Endodermal cell (in vitro differentiated cells): Measurements from ENCODE around the gene NARS2. TPM values are rescaled to one million over a fixed set of nuclear protein-coding genes. Genes with fewer than 3 reads are reported as not detected.

ENCODE experiments used
- DNase-seq: peaks from one replicate; pipeline ENCODE4 v3.0.0-alpha.2; 2017
- H3K27ac ChIP-seq: 2 replicates; pipeline ENCODE4 v1.5.1; 2013; ENCODE audit warnings: mild to moderate bottlenecking, low read depth, low read length, moderate library complexity
- H3K27me3 ChIP-seq: 2 replicates; pipeline ENCODE4 v1.6.1; 2013; ENCODE audit warnings: mild to moderate bottlenecking, low read length, moderate library complexity; ENCODE audit not compliant: insufficient read depth, control insufficient read depth, poor library complexity, severe bottlenecking
- H3K36me3 ChIP-seq: 2 replicates; pipeline ENCODE4 v1.7.0; 2013; ENCODE audit warnings: mild to moderate bottlenecking, low read length, moderate library complexity; ENCODE audit not compliant: control insufficient read depth, insufficient read depth
- H3K4me1 ChIP-seq: one replicate; pipeline ENCODE4 v1.7.0; 2013; ENCODE audit warnings: low read length; ENCODE audit not compliant: control insufficient read depth, insufficient read depth
- H3K4me3 ChIP-seq: 2 replicates; pipeline ENCODE4 v1.5.1; 2013; ENCODE audit warnings: mild to moderate bottlenecking, low read length, moderate library complexity
- H3K9ac ChIP-seq: 2 replicates; pipeline ENCODE4 v1.6.1; 2013; ENCODE audit warnings: mild to moderate bottlenecking, low read length, moderate library complexity; ENCODE audit not compliant: poor library complexity, severe bottlenecking; ENCODE audit errors: extremely low read depth
- H3K9me3 ChIP-seq: 2 replicates; pipeline ENCODE4 v1.6.1; 2013; ENCODE audit warnings: mild to moderate bottlenecking, low read length, moderate library complexity; ENCODE audit not compliant: control insufficient read depth
- H3K27ac Mint-ChIP-seq: 2 replicates; pipeline ENCODE4 v1.8.0; 2020; ENCODE audit warnings: mixed read lengths
- H3K27me3 Mint-ChIP-seq: 2 replicates; pipeline ENCODE4 v1.8.0; 2021; ENCODE audit warnings: mild to moderate bottlenecking, mixed read lengths; ENCODE audit not compliant: insufficient read depth
- H3K36me3 Mint-ChIP-seq: 2 replicates; pipeline ENCODE4 v1.8.0; 2020; ENCODE audit warnings: low read depth, mixed read lengths
- H3K4me1 Mint-ChIP-seq: 2 replicates; pipeline ENCODE4 v1.8.0; 2020; ENCODE audit warnings: mixed read lengths
- H3K4me3 Mint-ChIP-seq: 2 replicates; pipeline ENCODE4 v1.8.0; 2020; ENCODE audit warnings: mild to moderate bottlenecking, moderate library complexity, mixed read lengths
- H3K9me3 Mint-ChIP-seq: 2 replicates; pipeline ENCODE4 v1.8.0; 2020; ENCODE audit warnings: mild to moderate bottlenecking, mixed read lengths
- CTCF ChIP-seq: fragments of 200-600 bp; sonication (generic); conservative IDR thresholded peaks from 2 replicates; pipeline ENCODE4 v1.5.0; 2021; ENCODE audit warnings: antibody characterized with exemption, mild to moderate bottlenecking
- WGBS, 2 experiments: methylation state at CpG; one replicate each; pipeline versions ENCODE4 v1.1.5 to v1.1.7; 2013; ENCODE audit warnings: missing lambda C conversion rate in 2 of 2, mixed read lengths in 1 of 2; ENCODE audit not compliant: insufficient coverage in 1 of 2, insufficient read length in 1 of 2; 5-methylcytosine and 5-hydroxymethylcytosine counted together
- long read RNA-seq, 4 experiments: library from polyadenylated mRNA in 2 of 4; library from RNA in 1 of 4; library from capped mRNA in 1 of 4; stranded (forward) in 3 of 4; unstranded in 1 of 4; transcript quantifications; one replicate each; pipeline ENCODE4 v2.0.0, GENCODE V29; 2020 to 2021; ENCODE audit warnings: inconsistent platforms in 1 of 4
- polyA plus RNA-seq, 2 experiments: library from polyadenylated mRNA; stranded (reverse); fragments of 50-300 nt; gene quantifications; one replicate each; pipeline ENCODE4 v1.2.3, GENCODE V29; 2013
- total RNA-seq, 2 donors: library from RNA; stranded (reverse); fragmentation: NEBNext Ultra II Directional in 1 of 2; extraction: Animal tissue kit (Norgen Biotek cat#: 25700) in 1 of 2; gene quantifications; 2 replicates in 1 of 2; 3 replicates in 1 of 2; pipeline ENCODE4 v1.2.1, GENCODE V29; 2021

NARS2 gene
- 10 to 100 TPM; 45.8 to 53.7 TPM for total RNA-seq
- polyA plus RNA-seq (2013, experiment 1 of 2): 47.8 TPM
- polyA plus RNA-seq (2013, experiment 2 of 2): 48.5 TPM
- long read RNA-seq, experiment 1, partial matches to known transcripts: 5 of 19 reads
- long read RNA-seq, experiment 1, other reads (novel, unspliced or antisense): 12 of 19 reads
- long read RNA-seq, experiment 2, transcript NARS2-201 (14 exons, 2,519 nt): major isoform, 119 of 204 reads
- long read RNA-seq, experiment 2, partial matches to known transcripts: 14 of 204 reads
- long read RNA-seq, experiment 2, other reads (novel, unspliced or antisense): 71 of 204 reads
- long read RNA-seq, experiment 3, transcript NARS2-201 (14 exons, 2,519 nt): major isoform, 322 of 446 reads
- long read RNA-seq, experiment 3, partial matches to known transcripts: 14 of 446 reads
- long read RNA-seq, experiment 3, other reads (novel, unspliced or antisense): 110 of 446 reads
- long read RNA-seq, experiment 4, transcript NARS2-201 (14 exons, 2,519 nt): major isoform, 31 of 173 reads
- long read RNA-seq, experiment 4, partial matches to known transcripts: 24 of 173 reads
- long read RNA-seq, experiment 4, other reads (novel, unspliced or antisense): 118 of 173 reads

- H3K36me3 Mint-ChIP-seq: peaks cover 31% of the 10 kb centered on the region
- H3K4me3 Mint-ChIP-seq: peak within 1 kb of the TSS; percentile 98
- no peak for TF ChIP-seq CTCF
Observed at GRCh38 chr11:78574386-78575381, at the start of gene NARS2. TSS of gene NARS2 (minus strand) at chr11:78574864. CDS start at chr11:78574488, 376 bp downstream.

GRCh38 chr11:78622666-78623065, 48.0 kb upstream of the NARS2 start:
- H3K4me3 Mint-ChIP-seq: no peak overlapping the region
- Histone ChIP-seq H3K9me3 (peaks cover 21% of the 10 kb centered on the region), H3K27ac (no peak overlapping the region), H3K9ac (no peak overlapping the region), H3K36me3 (no peaks in the 10 kb centered on the region), H3K27me3 (no peaks in the 10 kb centered on the region), H3K4me3 (no peak overlapping the region), H3K4me1 (no peaks in the 10 kb centered on the region)
- peaks cover 39% of the 10 kb centered on the region for H3K9me3 Mint-ChIP-seq
- H3K4me1 Mint-ChIP-seq: no peaks in the 10 kb centered on the region
- peaks cover 54% of the 10 kb centered on the region for H3K27me3 Mint-ChIP-seq
- H3K27ac Mint-ChIP-seq: no peak overlapping the region
- H3K36me3 Mint-ChIP-seq: peaks cover 2% of the 10 kb centered on the region
- TF ChIP-seq CTCF: no peak
- 50 to 88% methylated on average over 1 to 5 of the region's 5 CpGs for WGBS, 2 experiments
- no peak for DNase-seq

More at GRCh38 chr11:78574386-78575381, at the start of gene NARS2:
- Histone ChIP-seq H3K36me3 (peaks cover 22% of the 10 kb centered on the region), H3K4me1 (no peaks in the 10 kb centered on the region), H3K9me3 (no peaks in the 10 kb centered on the region), H3K27me3 (no peaks in the 10 kb centered on the region), H3K27ac (peak within 1 kb of the TSS; percentile 83), H3K9ac (peak within 1 kb of the TSS; percentile 88), H3K4me3 (peak within 1 kb of the TSS; percentile 93)
- Mint-ChIP-seq H3K27me3 (no peaks in the 10 kb centered on the region), H3K9me3 (no peaks in the 10 kb centered on the region), H3K4me1 (peaks cover 33% of the 10 kb centered on the region), H3K27ac (peak within 1 kb of the TSS; percentile 99)
- 0% methylated on average over 15 to 60 of the region's 60 CpGs for WGBS, 2 experiments
- peak; percentile 99 for DNase-seq

- WGBS, 2 experiments: 63 to 88% methylated on average over 1 to 2 of the region's 2 CpGs
- peaks cover 2% of the 10 kb centered on the region for H3K36me3 Mint-ChIP-seq
- peaks cover 20% of the 10 kb centered on the region for H3K9me3 ChIP-seq
Observed at GRCh38 chr11:78620159-78620558, 45.5 kb upstream of the NARS2 start.

More at GRCh38 chr11:78620159-78620558, 45.5 kb upstream of the NARS2 start:
- Histone ChIP-seq H3K9ac (no peak overlapping the region), H3K36me3 (no peaks in the 10 kb centered on the region), H3K27me3 (no peaks in the 10 kb centered on the region), H3K4me1 (no peaks in the 10 kb centered on the region), H3K4me3 (no peak overlapping the region), H3K27ac (no peak overlapping the region)
- H3K9me3 Mint-ChIP-seq: peaks cover 33% of the 10 kb centered on the region
- no peak overlapping the region for H3K27ac Mint-ChIP-seq
- H3K27me3 Mint-ChIP-seq: peaks cover 40% of the 10 kb centered on the region
- no peak overlapping the region for H3K4me3 Mint-ChIP-seq
- DNase-seq: no peak
- no peaks in the 10 kb centered on the region for H3K4me1 Mint-ChIP-seq
- TF ChIP-seq CTCF: no peak
